GM11168 (cell line): ENCODE measurements around the gene ACACB.

Experiments
- in situ Hi-C: fragments of 300-500 bp; cut with MboI; formaldehyde crosslinking; loops from one replicate; pipeline ENCODE4 v1.12.0; 2022; ENCODE audit warnings: low sequenced_read_pairs; ENCODE audit not compliant: unreplicated experiment

Gene ACACB

DNA sequence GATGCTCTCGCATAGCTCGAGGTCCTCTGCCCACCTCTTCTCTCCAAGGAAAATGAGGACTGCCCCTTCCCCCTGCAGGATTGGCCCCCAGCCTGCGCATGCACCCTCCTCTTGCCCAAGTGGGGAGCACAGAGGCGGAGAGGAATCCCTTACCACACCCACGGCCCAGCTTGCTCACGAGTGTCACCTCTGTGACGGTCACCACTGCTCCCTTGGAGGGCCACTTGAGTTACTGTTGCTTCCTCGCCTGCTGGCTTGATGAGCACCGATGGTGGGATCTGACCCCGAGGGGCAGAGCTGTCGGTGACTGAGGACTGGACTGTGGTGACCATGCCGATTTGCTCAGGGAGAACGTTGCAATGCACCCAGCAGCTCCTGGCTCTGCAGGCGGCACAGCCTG is 151.0 kb downstream of the ACACB start:
- in situ Hi-C loops: loop anchor here (10.0 kb wide), 1 partner anchor 127 kb away; no protein-coding TSS in a partner anchor

DNA sequence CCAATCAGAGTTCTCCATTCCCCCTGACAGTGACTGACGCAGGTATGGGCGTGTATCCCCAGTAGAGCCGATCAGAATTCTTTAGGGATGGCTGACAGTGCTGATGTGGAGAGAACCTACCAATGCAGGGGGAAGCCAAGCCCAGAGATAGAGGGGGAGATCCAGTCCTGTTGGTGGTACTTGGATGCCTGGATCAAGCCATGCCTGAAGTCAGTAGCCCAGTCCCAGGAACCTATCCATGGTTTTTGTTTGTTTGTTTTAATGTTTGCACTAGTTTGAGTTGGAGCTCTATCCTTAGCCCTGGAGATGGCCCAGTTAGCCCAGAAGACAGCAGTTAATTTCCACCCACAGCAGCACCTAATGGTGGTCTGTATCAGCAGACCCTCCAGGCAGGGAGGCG is 152.5 kb downstream of the ACACB start:
- in situ Hi-C loops: loop anchor here (10.0 kb wide), 1 partner anchor 126 kb away; no protein-coding TSS in a partner anchor

DNA sequence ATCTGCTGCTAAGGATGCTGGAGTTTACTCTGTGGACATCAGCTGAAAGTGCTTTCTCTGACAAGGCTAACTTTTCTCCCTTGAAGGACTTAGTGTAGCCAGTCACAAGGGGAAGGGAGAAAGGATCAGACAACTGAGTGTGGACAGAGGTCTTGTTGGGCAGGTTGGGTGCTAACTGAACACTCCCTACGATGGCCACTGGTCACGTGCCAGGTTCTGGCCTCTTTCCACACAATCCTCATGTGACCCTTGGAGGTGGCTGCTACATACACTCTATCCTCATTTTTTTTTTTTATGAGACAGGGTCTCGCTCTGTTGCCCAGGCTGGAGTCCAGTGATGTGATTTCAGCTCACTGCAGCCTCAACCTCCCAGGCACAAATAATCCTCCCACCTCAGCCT is 153.0 kb downstream of the ACACB start:
- in situ Hi-C loops: loop anchor here (10.0 kb wide), 1 partner anchor 125 kb away; no protein-coding TSS in a partner anchor

DNA sequence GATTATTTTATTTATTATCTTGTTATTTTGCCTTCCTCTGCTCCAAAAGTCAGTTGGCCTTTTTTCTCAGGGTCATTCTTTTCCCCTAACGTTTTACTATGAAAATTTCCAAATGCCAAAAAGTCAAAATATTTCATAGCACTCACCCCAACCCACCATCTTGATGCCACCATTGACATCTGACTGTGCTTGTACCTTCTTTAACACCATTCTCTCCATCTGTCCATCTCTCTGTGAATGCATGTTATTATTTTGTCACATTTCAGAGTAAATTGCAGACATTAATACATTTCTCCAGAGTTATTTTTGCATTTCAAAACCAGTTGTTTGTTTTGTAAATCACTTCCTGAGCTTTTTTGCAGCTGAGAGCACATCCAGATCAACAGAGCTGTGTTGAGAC is 154.1 kb downstream of the ACACB start:
- in situ Hi-C loops: no loop called here

DNA sequence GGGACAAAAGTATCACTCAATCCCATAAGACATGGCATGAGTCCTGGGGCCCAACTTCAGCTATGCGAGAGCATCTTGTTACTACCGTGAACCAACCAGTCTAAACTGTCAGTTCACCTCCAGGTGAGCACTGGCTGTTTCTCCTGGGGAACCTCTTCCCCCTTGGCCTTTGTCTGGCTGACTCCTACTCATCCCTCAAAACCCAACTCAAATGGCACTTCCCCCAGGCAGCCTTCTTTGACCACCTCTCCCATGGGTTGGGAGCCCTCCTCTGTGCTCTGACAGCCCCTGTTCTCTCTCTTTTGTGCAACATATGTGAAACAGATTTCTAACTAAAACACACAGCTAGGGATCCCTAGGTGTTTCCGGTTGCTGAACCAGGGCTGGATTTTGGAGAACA is 155.0 kb downstream of the ACACB start:
- in situ Hi-C loops: no loop called here

DNA sequence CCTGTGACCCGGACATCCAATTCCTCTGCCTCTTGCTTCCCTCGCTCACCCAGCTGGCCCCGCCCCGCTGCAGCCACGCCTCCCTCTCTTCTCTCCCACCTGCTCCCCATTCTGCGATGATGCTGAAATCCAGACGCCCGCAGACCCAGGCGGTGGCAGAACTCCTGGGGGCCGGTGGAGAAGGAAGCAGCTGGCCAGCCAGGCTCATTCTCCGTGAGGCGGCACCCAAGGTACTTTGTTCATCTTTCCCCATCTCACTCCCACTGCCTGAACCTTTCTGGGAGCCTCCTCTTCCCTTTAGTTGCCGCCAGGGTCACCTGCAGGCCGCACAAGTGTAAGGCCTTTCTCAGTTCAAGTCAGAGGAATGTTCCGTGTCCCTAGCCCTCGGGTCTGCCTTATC is 157.0 kb downstream of the ACACB start:
- in situ Hi-C loops: no loop called here

DNA sequence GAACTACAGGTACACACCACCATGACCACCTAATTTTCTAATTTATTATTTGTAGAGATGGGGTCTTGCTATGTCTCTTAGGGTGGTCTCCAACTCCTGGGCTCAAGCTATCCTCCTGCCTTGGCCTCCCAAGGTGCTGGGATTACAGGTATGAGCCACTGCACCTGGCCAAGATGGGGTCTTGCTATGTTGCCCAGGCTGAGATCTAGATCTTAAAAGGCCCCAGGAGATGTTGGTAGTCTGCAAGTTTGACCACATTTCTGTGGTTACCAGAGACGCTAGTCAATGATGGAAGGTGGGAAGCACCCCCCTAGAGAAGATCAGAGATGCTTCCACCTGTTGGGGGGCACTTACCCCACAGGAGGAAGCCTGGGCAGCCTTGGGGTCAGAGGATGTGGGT is 158.0 kb downstream of the ACACB start:
- in situ Hi-C loops: no loop called here

DNA sequence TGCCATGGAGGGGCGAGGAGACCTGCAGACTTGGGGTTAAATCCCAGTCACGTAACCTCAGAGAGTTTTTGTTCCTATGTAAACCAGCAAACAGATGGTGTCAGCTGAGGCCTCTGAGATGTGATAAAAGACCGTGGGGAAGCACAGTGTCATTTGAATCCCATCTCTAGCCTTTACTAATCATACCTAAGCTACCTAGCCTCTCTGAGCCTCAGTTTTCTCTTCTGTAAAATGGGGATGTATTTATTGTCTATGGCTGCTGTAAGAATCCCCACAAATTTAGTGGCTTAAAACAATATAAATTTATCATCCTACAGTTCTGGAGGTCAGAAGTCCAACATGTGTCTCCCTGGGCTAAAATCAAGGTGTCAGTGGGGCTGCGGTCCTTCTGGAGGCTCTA is 158.8 kb downstream of the ACACB start:
- in situ Hi-C loops: no loop called here

DNA sequence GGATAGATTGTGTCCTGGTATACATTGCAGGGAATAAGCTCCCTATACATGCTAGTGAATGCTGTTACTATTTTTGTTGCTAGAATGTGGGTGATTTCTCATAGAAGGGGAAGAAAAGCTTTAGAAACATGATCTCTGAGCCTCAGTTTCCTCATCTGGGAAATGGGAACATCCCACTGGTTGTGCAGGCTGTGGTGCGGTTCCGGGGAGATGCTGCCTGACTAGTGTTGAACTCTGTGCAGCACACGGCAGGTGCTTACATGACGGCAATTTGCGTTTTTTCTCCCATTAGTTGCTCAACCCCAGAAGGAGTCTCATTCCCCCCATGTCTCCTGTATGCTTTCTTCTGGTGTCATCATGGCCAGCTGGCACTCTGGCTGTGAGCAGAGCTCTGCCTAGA is 159.8 kb downstream of the ACACB start:
- in situ Hi-C loops: no loop called here

DNA sequence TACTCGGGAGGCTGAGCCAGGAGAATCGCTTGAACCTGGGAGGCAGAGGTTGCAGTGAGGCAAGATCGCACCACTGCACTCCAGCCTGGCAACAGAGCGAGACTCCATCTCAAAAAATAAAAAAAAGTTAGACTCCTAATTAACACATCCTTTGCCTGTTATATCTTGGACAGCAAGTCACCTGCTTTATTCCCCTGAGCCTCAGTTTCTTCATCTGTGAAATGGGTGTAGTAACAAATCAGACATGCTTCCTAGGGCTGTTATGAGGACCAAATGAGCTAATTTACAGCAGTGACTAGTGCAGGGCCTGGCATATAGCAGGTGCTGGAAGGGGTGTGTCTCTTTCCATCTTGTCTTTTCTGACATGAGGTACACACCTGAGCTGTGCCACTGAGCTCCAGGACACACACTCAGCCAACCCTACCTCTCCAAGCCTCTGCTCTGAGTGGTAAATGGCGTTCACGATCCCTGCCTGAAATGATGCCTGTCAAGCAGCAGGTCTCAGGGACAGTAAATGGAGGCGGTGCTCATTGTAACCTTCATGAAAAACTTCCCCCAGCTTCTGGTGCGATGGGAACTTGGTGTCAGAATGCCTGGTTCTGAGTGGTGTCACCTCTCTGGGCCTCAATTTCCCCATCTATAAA is 161.0 kb downstream of the ACACB start:
- in situ Hi-C loops: no loop called here

DNA sequence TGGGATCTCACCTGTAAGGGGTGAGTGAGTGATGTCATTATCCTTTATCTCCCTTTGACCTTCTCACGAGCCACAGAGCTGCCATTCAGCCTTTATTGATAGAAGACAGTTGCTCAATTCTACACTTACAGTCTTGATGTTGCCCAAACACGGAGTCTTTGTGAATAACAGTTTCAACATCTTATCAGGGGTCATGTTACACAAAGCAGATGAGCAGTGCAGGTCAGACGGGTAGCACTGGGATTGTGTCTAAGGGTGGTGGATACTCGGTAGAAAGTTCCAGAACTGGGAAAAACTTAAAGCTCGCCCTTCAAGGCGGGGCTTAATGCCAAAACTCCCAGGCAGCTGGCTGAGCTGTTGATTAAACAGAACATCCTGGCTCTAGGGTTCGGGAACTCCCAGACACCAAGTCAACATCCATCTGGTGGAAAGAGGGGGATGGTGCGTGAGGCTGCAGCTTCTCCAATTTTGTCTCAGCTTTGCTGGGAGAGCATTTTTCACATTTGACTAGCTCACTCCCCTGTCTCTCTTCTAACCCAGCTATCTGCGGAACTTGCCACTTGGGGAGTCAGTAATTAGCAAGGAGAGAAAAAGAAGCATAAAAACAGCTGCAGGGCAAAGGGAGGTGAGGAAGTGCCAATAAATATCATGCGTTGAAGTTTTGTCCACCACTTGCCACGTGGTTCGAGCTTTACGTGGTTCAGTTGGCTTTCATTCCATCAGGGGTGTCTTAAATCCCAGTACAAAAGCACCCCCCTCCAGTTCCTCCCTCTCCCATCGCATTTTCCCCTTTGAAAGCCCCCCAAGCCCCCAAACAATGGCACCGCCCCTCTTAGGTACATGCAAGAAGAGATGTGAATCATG is 161.7 kb downstream of the ACACB start:
- in situ Hi-C loops: no loop called here

DNA sequence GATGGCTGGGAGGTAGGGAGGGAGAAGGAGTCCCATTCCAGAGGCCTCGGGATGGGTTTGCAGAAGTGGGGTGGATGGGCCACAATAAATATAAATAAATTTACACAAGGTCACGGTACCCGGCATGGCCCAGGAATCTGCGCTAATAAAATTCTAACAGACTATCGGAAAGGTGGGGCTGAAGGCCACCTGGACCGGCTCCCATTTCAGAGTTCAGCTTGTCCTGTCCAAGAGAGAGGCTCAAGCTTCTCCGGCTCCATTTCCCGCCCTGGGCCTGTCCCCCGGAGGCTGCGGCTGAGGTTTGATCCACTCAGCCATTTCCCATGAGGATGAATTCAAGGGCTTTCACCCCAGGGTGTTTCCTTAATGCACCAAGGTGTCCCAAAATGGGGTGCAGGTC is 162.5 kb downstream of the ACACB start:
- in situ Hi-C loops: no loop called here

DNA sequence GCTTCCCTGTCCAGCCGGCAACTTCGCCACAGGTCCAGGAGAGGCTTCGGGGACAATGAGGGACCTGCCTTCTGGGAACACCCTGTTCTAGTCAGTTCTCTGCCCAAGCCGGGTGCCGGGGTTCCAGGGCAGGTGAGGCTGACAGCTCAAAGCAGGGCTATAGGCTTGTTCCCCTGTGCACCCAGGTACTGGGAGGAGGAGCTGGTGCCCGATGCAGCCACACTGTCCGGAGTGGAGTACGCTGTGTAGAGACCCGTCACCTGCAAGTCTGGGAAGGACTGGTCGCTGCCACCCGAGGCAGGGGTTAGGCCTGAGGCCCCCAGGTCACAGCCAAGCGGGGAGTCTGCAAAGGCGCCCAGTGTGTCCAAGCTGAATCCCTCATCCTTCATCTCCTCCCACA is 163.1 kb downstream of the ACACB start:
- in situ Hi-C loops: no loop called here

DNA sequence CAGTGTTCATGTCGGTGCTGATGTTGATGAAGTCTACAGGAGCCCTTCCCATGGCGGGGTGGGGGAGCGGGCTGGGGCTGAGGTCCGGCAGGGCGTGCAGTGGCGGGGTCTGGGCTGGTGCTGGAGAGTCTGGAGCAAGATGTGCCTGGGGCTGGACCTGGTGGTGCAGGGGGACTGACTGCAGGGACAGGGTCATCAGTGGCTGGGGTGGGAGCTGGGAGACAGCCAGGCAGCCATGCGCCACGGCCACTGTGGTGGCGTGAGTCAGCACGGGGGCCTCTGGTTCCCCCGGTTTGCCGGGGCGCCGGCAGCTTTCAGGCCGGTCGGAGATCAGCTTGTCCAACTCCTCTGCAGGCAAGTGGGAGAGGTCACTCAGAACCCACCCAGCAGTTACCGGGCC is 165.1 kb downstream of the ACACB start:
- in situ Hi-C loops: no loop called here

DNA sequence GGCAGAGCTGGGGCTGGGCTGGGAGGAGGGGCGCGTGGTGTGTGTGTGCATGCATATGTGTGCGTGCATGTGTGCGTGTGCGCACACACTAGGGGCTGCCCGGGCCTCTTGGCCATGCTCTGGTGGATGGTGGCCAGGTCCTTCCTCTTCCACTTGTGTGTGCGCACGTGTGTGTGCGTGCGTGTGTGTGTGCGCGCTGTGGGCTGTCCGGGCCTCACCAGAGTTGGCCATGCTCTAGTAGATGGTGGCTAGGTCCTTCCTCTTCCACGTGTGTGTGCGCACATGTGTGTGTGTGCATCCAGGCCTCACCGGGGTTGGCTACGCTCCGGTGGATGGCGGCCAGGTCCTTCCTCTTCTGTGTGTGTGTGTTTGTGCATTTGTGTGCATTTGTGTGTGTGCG is 168.0 kb downstream of the ACACB start:
- in situ Hi-C loops: no loop called here

DNA sequence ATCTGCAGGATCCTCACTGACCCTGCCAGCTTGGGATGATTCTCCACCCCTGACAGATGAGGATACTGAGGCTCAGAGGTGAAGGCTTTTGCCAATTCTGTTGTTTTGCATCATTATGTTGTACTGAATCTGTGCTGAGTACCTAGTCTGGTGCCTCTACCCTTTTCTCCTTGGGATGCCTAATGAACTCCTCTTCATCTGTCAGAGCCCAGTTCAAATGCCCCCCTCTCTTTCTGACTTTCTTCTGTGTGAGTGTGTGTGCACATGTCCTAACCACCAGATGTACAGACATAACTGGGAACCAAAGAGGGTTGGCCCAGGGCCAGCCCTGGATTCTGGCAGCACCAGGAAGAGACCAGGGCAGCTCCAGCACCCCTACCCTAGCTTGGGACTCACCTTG is 169.9 kb downstream of the ACACB start:
- in situ Hi-C loops: no loop called here

DNA sequence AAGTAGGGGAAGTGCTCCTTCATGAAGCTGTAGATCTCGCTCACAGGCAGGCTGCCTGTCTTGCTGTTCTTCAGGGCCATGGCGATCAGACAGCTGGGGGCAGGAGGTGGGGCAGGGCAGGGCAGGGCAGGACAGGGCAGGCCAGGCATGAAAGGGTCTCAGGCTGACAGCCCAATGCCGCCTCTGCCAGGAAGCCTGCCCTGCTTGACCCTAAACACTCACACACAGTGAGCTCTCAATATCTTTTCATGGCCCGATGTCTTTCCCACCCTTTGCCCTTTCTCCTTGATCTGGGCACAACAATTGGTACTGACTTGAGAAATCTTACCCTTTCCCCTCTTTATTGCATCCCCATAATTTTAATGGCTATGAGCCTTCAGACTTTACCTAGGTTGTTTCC is 170.3 kb downstream of the ACACB start:
- in situ Hi-C loops: no loop called here

DNA sequence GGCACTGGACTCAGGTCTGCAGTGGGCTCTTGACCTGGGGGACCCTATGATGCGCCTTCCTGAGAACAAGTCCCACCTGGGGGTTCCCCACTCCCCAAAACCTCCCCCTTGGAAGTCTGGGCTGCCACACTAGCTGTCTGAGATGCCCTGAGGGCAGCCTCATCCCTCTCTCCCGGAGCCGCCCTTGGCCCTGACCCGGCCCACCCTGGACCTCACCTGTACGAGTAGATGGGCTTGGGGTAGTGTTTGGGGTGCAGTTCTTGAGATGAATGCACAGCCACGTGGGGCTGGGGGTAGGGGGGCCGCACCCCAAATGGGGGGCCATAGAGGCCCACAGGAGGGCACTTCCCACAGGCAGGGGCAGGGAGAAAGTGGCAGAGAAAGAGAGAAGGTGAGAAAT is 170.8 kb downstream of the ACACB start:
- in situ Hi-C loops: no loop called here

DNA sequence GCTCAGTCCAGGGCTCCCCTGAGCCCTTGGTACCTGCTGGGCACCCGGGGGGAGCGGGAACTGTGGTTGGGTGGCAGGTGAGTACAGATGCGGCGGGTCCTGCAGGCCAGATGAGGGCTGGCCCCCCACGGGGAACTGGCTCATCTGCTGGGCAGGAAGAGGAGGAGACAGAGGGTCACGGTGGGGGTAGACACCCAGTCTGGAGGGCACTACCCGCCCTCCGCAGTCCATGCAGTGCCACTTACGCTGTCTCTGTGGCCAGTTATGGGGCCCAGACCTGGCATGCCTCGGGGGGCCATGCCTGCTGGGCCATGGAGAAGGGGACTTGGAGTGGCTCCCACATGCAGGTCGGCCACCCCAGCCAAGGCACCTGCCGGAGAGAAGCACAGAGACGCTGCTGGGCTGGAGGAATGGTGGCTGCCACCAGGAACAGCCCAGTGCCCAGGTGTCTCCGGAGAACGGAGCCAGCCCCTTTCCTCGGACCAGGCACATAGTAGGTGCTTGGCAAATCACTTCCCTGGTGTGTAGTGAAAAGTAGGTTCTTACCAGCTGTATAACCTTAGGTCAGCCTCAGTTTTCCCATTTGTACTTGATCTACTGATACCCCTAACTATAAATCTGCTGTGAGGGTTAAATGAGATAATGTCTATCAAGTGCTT is 171.6 kb downstream of the ACACB start:
- in situ Hi-C loops: no loop called here

DNA sequence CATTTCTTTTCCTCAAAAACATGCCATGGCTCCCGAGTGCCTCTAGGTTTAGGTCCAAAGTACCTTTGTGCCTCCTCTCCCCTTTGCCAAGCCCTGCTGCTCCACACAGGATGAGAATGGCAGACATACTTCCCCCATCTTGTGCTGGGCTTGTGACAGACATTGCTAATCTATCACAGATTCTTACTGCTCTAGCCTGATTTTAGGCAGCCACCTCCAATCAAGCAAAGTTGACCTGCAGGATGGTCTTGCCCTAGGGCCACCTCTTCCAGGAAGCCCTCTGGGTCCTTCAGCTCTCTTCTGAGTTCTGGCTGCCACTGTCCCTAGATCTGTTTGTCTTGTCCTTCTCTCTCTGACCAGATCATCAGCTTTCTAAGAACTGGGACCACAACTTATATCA is 172.2 kb downstream of the ACACB start:
- in situ Hi-C loops: no loop called here

DNA sequence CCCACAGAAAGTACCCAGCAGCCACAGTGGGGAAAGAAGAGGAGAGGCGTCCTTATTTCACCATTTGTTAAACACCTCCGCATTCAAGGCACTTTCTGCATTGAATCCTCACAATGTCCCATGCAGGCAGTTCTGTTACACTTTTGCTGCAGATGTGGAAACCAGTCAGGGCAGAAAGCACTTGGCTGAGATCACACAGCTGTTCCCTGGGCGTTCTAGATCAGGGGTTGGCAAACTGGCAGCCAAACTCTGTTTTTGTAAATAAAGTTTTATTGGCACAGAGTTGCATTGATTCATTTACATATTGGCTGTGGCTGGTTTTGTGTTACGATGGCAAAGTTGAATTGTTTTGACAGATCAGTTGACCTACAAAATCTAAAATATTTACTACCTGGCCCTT is 172.6 kb downstream of the ACACB start:
- in situ Hi-C loops: no loop called here
